ENCODE measurements around the gene NUP210.
A peak's percentile ranks its signal among the peaks of the same experiment; 100 is the strongest.

Gene NUP210

DNA sequence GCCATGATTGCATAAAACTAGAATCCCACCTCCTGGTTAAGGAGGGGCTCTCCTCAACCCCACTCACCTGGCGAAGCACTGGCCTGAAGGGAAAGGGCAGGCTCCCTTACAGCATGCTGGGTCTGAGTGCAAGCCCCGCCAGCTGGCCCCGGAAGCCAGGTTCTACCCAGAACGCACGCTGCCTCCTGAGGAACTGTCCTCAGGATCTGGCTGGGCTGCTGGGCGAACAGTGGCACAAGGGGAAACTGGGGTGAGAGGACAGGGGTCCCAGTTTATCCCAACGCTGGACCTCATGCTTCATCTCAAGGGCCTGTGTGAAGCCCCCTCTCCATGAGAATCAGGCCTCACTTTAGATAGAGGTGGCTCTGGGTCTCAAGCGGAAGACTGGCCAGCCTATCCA, 47.5 kb downstream of the NUP210 start:
- no peak for DNase-seq

- DNase-seq: no peak
These were observed 48.0 kb downstream of the NUP210 start for GRCh38 chr3:13372126-13372525.

GRCh38 chr3:13371100-13372075, 48.7 kb downstream of the NUP210 start:
- DNase-seq: no peak

- DNase-seq: no peak
These were observed 49.5 kb downstream of the NUP210 start for GRCh38 chr3:13370609-13371008.

DNA sequence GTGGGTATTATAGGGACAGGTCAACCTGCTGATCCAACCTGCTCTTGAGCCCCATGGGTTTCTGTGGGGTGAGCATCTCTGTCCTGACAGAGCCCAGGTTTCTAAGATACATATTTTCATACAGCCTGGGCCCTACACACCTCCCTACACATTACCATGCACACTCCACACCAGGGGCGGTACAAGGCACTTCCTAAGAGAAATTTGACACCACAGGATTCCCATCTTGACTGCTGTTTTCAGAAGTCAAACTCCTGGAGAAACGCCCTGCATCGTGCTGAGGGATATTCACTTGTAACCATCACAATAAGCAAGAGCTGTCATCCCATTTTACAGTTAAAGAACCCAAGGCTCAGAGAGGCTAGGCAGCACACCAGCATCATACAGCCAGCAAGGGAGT, 50.1 kb downstream of the NUP210 start:
- no peak for DNase-seq

- DNase-seq: no peak
These were observed 51.3 kb downstream of the NUP210 start for GRCh38 chr3:13368834-13369233.

DNA sequence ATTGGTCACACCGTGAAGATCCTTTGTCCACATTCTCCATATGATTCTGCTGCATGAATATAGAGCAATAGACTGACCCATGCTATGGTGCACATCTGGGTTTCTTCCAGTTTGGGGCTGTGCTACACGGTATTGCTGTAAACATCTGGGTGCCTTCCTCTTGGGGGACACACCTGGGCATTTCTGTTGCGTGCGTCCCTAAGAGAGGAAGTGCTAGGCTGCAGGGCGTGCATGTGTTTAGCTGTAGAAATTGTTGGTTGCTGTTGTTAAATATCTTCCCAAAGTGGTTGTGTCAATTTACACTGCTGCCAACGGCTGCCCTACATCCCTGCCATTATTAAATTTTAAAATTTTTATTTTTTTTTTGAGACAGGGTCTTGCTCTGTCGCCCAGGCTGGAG, 52.4 kb downstream of the NUP210 start:
- DNase-seq: no peak

DNA sequence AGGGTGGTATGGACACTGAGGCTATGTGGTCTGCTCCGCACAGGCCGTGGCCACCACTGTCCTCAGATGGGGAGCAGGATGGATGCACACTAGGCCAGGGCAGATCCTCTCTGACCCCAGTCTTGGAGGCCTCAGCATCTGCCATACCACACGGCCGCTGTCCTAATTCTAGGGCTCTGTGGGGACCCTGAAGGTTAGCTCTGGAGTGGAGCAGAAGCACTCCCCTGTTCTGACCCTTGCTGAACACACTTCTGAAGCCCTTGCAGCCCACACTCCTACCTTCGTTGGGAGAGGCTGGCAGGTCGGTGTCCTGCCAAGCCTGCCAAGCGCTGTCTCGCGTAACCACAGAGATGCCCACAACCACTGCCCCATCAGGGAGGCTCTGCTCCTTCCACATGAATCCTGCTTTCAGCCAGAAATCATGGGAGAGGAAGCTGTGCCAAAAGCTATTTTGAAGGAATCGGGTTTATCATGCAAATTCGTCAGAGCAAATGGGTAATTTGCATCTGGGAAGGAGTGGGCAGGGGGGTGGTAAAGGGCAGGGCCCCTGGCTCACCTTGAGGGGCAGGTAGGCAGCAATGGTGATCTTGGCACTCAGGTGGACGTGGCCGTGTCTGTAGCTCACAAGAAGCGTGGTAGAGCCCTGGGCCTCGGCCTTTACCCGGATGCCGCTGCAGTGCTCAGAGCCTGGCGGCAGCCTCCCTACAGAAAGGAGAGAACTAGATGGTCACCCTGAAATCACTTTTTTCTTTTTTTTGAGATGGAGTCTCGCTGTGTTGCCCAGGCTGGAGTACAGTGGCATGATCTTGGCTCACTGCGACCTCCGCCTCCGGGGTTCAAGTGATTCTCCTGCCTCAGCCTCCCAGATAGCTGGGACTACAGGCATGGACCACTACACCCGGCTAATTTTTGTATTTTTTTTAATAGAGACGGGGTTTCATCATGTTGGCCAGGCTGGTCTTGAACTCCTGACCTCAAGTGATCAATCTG, 54.4 kb downstream of the NUP210 start:
- DNase-seq: no peak

GRCh38 chr3:13364602-13365271, 55.4 kb downstream of the NUP210 start:
- DNase-seq: peak; percentile 38

DNA sequence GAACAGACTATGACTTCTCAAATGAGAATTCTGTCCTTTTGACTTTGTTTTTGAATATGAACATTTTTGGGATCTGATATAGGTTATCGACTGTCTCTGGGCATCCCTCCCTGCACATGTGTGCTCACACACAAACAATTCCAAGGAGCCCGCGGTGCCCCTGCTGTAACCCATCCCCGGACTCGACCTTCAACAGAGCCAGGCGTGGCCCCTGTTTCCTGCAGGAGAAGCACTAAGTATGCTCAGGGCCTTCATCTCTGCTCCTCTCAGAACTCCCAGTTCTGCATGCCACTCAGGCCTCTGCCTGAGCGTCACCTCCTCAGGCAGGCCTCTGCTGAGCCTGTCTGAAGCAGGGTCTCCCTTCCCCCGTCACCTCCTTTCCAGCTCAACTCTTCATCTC, 57.6 kb downstream of the NUP210 start:
- DNase-seq: no peak

GRCh38 chr3:13359916-13360315, 60.2 kb downstream of the NUP210 start:
- DNase-seq: no peak

DNA sequence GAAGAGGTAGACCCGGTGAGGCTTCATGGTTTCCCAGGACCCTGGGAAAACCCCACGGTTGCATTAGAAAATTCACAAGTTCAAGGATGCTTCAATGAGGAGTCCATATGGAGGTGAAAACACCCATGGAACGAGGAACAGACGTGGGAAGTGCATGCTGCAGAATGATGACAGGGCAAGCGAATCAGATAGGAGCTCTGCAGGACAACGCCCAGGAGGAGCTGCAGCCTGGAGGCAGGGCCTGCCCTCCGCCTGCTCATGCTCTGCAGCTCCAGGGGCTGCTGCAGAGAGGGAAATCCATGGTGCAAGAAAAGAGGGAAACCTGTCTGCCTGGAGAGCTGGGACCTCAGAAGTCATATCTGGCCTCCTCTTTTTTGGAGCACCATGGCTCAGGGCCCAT, 61.5 kb downstream of the NUP210 start:
- no peak for DNase-seq

DNA sequence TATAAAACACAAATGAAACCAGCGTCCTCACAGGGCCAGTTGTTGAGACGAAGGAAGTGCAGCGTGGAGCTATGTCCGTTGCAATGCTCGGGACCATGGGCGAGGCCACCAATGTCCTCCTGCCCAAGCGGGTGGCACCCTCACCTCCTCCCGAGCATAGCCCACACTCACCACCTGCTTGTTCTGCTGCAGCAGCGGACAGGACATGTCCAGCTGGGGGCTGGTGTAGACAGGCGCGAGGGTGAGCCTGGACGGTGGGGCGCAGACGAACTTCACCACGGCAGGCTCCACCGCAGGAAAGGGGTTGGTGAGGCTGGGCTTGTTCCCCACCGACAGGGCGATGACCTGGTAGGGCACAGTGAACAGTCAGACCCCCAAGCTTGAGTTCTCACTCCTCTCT, 62.1 kb downstream of the NUP210 start:
- DNase-seq: no peak

DNA sequence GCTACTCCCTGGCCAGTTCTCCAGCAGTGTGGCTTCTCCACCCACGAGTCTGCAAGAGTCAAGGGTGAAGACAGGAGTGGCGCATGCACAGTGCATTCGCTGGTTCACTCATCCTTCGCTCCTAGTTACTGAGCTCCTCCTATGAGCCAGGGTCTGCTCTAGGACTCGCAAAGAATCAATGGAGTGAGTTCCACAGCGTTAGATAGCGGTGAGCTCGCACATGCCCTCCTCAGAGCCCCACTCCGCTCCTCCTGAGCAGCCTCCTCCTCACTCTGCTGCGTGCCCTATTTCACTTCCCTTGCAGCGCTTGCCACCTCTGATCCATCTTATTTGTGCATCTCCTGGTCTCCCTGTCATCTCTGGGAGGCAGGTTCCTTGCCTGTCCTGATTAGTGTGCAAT, 63.0 kb downstream of the NUP210 start:
- DNase-seq: no peak

DNA sequence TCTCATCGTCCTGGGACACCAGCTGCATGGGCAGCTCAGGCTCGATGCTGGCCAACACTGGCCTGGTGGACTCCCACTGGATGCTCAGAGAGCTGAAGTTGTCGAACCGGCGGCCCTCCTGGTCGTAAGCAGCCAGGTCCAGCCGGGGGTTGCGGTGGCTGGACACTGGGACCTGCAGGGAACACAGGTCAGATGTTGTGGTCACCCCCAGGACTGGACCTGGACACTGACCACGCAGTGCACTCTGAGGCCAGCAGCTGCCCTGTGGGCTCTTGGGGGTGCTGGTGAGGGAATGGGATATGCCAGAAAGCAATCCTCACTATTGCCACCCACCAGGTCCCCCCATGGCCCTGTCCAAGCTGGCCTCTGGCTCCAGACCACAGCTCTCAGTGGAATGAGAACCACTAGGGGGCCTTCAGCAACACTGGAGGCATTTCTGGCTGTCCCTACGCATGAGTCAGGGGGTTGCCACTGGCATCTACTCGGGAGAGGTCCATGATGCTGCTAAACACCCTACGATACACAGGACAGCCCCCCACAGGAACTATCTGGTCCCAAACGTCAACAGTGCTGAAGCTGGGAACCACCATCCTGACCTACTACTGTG, 66.1 kb downstream of the NUP210 start:
- DNase-seq: peak; percentile 26

- no peak for DNase-seq
These were observed 66.6 kb downstream of the NUP210 start for GRCh38 chr3:13353506-13353905.

DNA sequence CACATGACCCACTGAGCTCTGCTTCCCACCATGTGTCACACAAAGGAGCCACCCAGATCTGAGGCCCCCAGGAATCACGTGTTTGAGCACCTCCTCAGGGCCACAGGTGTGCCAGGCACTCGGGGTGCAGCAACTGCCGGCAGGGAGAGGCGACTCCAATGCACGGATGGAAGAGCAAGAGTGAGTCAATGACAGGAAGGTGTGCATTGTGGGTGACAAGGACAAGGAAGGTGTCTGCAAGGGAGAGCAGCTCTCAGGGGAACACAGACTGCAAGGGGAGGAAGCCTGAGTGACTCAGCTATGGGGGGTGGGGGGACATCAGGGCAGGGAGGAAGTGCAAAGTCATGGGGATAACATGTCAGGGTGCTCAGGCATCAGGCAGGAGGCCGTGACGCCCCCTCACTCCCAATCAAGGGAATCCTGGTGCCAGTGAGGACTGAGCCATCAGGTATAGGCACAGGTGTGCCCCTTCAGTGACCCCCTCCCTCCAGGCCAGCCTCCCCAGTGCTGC, 67.4 kb downstream of the NUP210 start:
- DNase-seq: peak; percentile 70

GRCh38 chr3:13349823-13350222, 70.3 kb downstream of the NUP210 start:
- no peak for DNase-seq

GRCh38 chr3:13348661-13349396, 71.3 kb downstream of the NUP210 start:
- peak; percentile 35 for DNase-seq

DNA sequence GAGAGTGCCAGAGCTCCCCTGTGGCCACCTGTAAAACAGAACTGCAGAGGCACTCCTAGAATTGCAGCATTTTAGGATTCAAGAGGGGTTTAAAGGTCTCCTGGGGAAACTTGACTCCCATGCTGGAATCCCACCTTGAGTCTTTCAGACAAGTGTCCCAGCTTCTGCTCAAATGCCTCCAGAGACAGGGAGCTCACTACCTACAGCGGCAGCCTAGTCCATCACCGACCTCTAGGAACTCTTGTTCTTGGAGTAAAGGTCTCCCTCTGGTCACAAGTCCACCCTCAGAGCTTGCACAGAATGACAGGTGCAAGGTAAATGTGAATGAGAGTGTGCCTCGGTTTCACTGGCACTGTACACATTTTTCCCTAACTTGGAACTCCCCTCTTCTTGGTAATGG, 72.0 kb downstream of the NUP210 start:
- no peak for DNase-seq

GRCh38 chr3:13347390-13347950, 72.7 kb downstream of the NUP210 start:
- peak; percentile 38 for DNase-seq

Measured in fibroblast of skin of right biceps (primary cell).